GM12875 (cell line): Measurements from ENCODE around the gene M6PR.
"Not testable (repeated sequence)": the region's sequence is repeated elsewhere in the genome, so short reads cannot be mapped to it uniquely, and the experiment has no call there.

Experiments
- H3K4me3 ChIP-seq: one replicate; pipeline ENCODE4 v1.5.1; 2011; ENCODE audit warnings: low read depth, low read length, control low read depth
- TF ChIP-seq, protein P1 (sequence below): IDR thresholded peaks from 2 replicates; pipeline ENCODE4 v1.5.1; 2011; ENCODE audit warnings: low read depth, mild to moderate bottlenecking, control low read depth, inconsistent platforms, low read length, moderate library complexity, borderline replicate concordance; ENCODE audit not compliant: insufficient read depth

M6PR gene

DNA sequence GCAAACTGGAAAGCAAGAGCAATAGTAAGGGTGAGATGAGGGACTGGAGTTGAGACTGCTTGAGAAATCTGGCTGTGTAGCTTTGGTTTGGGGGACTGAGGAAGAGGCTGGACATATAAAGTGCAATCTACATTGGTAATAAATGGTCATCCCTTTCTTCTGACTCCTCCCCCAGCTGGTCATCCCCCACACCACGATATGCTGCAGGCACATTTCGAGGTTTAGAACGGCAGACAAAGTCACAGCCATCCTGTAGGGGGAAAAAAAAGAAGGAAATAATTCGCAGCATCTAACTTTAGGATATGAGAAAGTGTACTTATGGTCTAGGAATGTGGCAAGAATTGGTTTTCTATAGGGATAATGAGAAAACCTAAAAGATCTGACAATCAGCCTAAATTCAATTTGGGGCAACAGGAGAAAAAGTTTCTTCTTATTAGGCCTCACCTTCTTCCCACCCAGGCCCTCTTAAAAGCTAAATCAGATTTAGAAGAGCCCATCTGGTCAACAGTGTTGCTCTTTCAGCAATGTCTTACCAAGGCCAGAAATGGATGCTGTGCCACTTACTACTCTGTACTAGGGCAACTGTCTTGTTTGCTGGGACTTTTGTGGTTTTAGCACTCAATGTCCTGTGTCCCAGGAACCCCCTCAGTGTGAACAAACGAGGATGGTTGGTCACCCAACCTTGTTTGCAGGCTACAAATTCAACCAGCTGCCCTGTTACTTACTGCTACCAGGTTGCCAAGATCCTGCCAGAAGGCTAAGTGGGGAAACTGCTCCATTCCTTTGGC lies 7.6 kb downstream of the M6PR start:
- TF ChIP-seq, protein P1, sequence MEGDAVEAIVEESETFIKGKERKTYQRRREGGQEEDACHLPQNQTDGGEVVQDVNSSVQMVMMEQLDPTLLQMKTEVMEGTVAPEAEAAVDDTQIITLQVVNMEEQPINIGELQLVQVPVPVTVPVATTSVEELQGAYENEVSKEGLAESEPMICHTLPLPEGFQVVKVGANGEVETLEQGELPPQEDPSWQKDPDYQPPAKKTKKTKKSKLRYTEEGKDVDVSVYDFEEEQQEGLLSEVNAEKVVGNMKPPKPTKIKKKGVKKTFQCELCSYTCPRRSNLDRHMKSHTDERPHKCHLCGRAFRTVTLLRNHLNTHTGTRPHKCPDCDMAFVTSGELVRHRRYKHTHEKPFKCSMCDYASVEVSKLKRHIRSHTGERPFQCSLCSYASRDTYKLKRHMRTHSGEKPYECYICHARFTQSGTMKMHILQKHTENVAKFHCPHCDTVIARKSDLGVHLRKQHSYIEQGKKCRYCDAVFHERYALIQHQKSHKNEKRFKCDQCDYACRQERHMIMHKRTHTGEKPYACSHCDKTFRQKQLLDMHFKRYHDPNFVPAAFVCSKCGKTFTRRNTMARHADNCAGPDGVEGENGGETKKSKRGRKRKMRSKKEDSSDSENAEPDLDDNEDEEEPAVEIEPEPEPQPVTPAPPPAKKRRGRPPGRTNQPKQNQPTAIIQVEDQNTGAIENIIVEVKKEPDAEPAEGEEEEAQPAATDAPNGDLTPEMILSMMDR = no peak
- H3K4me3 ChIP-seq = no peak overlapping the region

DNA sequence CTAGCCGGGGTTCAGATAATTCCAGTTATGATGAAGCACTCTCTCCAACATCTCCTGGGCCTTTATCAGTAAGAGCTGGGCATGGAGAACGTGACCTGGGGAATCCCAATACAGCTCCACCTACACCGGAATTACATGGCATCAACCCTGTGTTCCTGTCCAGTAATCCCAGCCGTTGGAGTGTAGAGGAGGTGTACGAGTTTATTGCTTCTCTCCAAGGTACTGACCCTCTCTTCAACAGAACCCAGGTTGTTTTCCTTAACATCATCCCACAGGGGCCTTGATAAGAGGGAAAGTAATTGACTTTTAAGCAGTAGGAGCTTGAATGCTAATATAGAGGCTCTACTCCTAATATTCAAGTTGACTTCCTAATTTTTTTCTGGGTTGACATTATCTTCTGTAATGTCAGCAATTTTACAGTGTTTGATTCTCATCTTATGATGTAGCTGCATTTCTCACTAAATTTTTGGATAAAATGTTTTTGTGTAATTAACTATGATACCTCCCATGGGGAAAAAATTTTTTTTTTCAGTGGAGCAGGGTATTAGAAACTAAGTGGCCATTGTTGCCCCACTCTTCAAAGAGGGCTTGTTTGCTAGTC lies 11.5 kb downstream of the M6PR start:
- H3K4me3 ChIP-seq = not testable (repeated sequence)

DNA sequence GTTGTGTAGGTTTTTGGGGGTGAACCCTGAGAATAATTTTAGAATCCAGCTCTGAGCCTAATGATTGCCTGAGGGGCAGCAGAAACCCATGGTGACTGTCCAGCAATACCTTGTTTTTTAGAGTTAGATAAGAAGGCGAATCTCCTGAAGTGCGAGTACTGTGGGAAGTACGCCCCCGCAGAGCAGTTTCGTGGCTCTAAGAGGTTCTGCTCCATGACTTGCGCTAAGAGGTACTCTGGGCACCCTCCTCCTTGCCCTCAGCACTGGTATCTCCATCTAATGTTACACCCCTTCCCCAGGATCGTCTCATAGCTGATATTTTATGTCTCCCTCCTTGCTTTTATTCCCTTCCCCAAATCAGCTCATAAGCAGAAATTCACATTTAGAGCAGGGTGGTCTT lies 12.7 kb downstream of the M6PR start:
- H3K4me3 ChIP-seq = no peak overlapping the region
- TF ChIP-seq, protein P1 = no peak

DNA sequence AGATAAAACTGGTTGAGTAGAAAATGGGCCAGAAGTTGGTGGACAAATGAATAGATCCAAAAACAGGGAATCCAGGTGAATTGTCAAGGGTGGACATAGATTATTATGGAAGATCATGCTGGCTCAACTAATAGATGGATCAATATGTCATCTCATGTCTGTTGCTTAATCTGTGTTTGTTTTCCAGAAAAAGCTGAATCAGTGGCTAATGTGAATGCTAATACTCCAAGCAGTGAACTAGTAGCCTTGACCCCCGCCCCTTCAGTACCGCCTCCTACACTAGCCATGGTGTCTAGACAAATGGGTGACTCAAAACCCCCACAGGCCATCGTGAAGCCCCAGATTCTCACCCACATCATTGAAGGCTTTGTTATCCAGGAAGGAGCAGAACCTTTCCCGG lies 15.4 kb downstream of the M6PR start:
- not testable (repeated sequence) for H3K4me3 ChIP-seq

DNA sequence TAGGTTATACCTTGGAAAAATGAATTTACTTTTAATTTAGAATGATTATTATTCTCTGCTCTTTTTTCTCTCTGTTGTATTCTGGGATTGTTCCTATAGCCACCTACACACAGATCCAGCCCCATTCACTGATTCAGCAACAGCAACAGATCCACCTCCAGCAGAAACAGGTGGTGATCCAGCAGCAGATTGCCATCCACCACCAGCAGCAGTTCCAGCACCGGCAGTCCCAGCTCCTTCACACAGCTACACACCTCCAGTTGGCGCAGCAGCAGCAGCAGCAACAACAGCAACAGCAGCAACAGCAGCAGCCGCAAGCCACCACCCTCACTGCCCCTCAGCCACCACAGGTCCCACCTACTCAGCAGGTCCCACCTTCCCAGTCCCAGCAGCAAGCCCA lies 17.0 kb downstream of the M6PR start:
- H3K4me3 ChIP-seq = not testable (repeated sequence)

DNA sequence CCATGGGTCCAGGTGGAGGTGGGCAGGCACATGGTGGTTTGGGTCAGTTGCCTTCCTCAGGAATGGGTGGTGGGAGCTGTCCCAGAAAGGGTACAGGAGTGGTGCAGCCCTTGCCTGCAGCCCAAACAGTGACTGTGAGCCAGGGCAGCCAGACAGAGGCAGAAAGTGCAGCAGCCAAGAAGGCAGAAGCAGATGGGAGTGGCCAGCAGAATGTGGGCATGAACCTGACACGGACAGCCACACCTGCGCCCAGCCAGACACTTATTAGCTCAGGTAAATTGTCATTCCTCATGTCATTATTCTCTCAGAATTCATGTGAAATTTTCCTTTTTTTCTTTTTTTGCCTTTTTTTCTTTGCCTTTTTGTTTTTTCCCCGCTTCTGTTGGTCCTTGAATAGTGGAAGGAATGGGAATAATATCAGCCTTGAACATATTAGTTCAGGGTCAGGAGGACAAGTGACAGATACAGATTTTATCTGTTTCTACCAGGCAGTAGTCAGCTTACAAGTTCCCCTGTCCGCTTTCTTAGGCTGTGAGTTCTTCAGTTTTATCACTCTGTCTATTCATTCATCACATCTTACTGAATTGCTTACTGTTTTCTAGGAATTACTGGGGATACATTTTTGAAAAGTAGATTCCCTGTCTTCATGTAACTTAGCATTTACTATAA lies 18.7 kb downstream of the M6PR start:
- not testable (repeated sequence) for H3K4me3 ChIP-seq

DNA sequence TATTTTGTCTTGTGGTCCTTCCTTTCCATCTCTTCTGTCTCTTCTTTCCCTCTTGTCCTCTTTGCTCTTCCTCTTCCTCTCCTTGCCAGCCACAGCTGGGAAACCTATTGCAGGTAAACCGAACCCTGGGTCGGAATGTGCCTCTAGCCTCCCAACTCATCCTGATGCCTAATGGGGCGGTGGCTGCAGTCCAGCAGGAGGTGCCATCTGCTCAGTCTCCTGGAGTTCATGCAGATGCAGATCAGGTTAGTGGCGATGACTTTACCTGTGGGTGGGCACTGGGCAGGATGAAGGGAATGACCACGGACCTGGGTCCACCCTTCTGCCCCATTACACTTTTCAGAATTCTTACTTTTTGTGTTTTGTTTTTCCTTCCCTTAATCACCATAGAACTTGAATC lies 26.9 kb downstream of the M6PR start:
- TF ChIP-seq, protein P1 = no peak
- no peak overlapping the region for H3K4me3 ChIP-seq

DNA sequence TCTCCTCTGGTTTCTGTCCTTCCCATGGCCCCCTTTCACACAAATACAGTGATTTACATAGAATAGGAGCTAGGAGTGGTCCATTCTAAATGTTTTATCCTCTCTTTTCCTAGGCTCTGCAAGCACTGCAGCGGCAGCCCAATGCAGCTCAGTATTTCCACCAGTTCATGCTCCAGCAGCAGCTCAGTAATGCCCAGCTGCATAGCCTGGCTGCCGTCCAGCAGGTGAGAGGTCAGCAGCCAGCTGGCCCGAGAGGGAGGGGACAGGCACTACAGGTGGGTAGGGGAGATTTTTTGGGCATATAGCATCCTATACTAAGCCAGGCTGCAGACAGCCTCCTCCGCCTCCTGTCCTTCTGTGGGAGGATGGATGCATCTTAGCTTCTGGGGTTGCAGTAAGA lies 29.8 kb downstream of the M6PR start:
- not testable (repeated sequence) for H3K4me3 ChIP-seq

DNA sequence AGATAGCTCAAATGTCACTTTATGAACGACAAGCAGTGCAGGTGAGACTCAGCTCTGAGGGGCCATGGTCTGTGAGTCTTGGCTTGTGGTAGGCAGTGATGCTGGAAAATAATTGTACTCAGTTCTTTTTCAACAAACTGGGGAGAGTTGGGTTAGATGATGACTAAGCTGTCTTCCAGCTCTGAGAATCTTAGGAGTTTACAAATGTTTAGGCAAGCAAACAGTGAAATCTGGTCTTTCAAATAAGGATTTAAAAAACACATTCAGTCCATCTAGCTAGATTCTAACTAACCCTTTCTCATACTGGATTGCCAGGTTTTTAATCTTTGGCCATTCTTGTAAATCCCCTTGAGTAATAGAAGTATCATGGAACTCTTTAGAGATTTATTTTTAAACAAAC lies 31.7 kb downstream of the M6PR start:
- TF ChIP-seq, protein P1 = no peak
- H3K4me3 ChIP-seq = no peak overlapping the region

DNA sequence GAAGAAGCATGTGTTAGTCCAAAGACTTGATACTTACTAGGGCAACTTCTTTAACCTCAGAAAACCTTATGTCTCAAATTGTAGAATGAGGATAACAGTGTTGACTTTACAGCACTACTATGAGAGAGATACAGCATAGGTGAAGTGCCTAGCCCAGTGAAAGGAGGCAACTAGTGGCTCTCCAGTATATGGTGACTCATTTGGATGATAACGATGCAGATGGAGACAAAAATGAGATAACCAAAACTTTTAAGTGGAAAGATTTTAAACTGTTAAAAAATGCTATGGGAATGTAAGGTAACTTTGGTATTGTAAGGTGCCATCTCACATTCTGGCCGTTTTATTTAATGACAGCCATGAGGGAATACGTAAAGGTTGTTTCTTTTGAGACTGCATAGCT lies 32.4 kb downstream of the M6PR start:
- TF ChIP-seq, protein P1 = no peak
- no peak overlapping the region for H3K4me3 ChIP-seq
